MCF 10A (cell line): Measurements from ENCODE around the gene TMEM190. TPM values are rescaled to one million over a fixed set of nuclear protein-coding genes. Genes with fewer than 3 reads are reported as not detected.

Experiments
- BruUV-seq: library from RNA; stranded (reverse); fragments of 400-500 nt; replicated peaks from 2 replicates; lab custom pipeline; 2021; lab: Mats Ljungman, UMichigan
- CTCF ChIA-PET: fragments of 300-600 bp; sonication (Branson Sonifier 250); formaldehyde crosslinking; extraction: SDS; loops from one replicate; lab custom pipeline; 2021; ENCODE audit warnings: antibody characterized with exemption, inconsistent platforms; lab: Yijun Ruan, JAX
- POLR2A ChIA-PET: fragments of 300-600, 350-650 bp; sonication (Branson Sonifier 250); formaldehyde crosslinking; extraction: SDS; loops from one replicate; lab custom pipeline; 2020; ENCODE audit warnings: antibody characterized with exemption, inconsistent platforms; lab: Yijun Ruan, JAX
- DNase-seq: peaks from one replicate; pipeline ENCODE4 v3.0.0-alpha.2; 2018; ENCODE audit not compliant: unreplicated experiment
- H3K27ac Mint-ChIP-seq: one replicate; pipeline ENCODE4 v1.8.0; 2022; ENCODE audit warnings: mild to moderate bottlenecking, low read depth, mixed read lengths; ENCODE audit not compliant: unreplicated experiment
- H3K27me3 Mint-ChIP-seq: one replicate; pipeline ENCODE4 v1.8.0; 2022; ENCODE audit warnings: mixed read lengths; ENCODE audit not compliant: insufficient read depth, unreplicated experiment
- H3K36me3 Mint-ChIP-seq: one replicate; pipeline ENCODE4 v1.8.0; 2022; ENCODE audit warnings: mild to moderate bottlenecking, moderate library complexity, mixed read lengths; ENCODE audit not compliant: insufficient read depth, unreplicated experiment
- H3K4me1 Mint-ChIP-seq: one replicate; pipeline ENCODE4 v1.8.0; 2022; ENCODE audit warnings: mixed read lengths; ENCODE audit not compliant: insufficient read depth, unreplicated experiment
- H3K4me3 Mint-ChIP-seq: one replicate; pipeline ENCODE4 v1.8.0; 2022; ENCODE audit warnings: mild to moderate bottlenecking, moderate library complexity, mixed read lengths; ENCODE audit not compliant: unreplicated experiment
- H3K9me3 Mint-ChIP-seq: one replicate; pipeline ENCODE4 v1.8.0; 2022; ENCODE audit warnings: mixed read lengths; ENCODE audit not compliant: unreplicated experiment
- CTCF ChIP-seq: fragments of 200-600 bp; IDR thresholded peaks from one replicate; pipeline ENCODE4 v1.8.0; 2022; ENCODE audit warnings: antibody characterized with exemption, mild to moderate bottlenecking; ENCODE audit not compliant: unreplicated experiment
- intact Hi-C: fragments of 100-400 bp; cut with micrococcal nuclease; formaldehyde crosslinking; loops from 2 replicates; pipeline ENCODE4 v1.14.1; 2022
- total RNA-seq: library from RNA; stranded (reverse); gene quantifications from 2 replicates; pipeline ENCODE4 v1.2.3, GENCODE V29; 2022

TMEM190 gene
- total RNA-seq, 1 experiment from 2014 or later, result 0.58 TPM

- no TSS peak for BruUV-seq
- Mint-ChIP-seq H3K4me1 (peaks cover 40% of the 10 kb centered on the region), H3K27me3 (no peaks in the 10 kb centered on the region), H3K27ac (peak overlapping the region; percentile 93), H3K9me3 (no peaks in the 10 kb centered on the region), H3K36me3 (peaks cover 69% of the 10 kb centered on the region), H3K4me3 (peak overlapping the region; percentile 89)
- ChIA-PET CTCF (interaction anchor here (0.6 to 2.2 kb wide), 7 partner anchors 9 to 101 kb away, joined by 3 to 13 read pairs (median 4); no protein-coding TSS in a partner anchor), POLR2A (interaction anchor here (0.7 to 7.2 kb wide), 9 partner anchors 13 to 94 kb away, joined by 3 to 98 read pairs (median 4); partner anchors contain the start of genes KMT5C and UBE2S)
- intact Hi-C loops, result no loop called here
- DNase-seq, result no peak
- no peak for TF ChIP-seq CTCF
Measured at GRCh38 chr19:55386493-55386971, 9.9 kb downstream of the TMEM190 start.

DNA sequence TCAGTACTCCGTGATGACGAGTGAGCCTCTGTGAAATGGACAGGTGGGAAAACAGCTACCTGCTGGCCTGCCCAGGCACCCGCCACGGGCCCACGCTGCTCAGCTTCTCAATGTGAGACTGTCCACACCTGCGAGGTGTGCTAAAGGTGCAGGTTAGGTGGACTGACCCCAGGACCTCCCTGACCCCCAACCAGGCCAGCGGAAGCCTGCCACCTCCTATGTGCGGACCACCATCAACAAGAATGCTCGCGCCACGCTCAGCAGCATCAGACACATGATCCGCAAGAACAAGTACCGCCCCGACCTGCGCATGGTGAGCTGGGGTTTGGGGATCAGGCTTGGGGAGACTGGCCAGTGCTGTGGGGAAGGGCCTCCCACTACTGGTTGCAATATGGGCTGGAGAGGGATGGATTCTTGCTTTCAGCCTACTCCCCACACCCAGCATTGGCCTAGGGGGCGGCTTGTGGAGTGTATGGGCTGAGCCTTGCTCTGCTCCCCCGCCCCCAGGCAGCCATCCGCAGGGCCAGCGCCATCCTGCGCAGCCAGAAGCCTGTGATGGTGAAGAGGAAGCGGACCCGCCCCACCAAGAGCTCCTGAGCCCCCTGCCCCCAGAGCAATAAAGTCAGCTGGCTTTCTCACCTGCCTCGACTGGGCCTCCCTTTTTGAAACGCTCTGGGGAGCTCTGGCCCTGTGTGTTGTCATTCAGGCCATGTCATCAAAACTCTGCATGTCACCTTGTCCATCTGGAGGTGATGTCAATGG lies 11.3 kb downstream of the TMEM190 start:
- no peak for TF ChIP-seq CTCF
- DNase-seq, result no peak
- H3K36me3 Mint-ChIP-seq, result peaks cover 77% of the 10 kb centered on the region
- BruUV-seq, result no TSS peak
- H3K27me3 Mint-ChIP-seq, result no peaks in the 10 kb centered on the region
- intact Hi-C loops, result no loop called here
- no peaks in the 10 kb centered on the region for H3K9me3 Mint-ChIP-seq
- H3K4me3 Mint-ChIP-seq, result peak overlapping the region; percentile 89
- CTCF ChIA-PET, result interaction anchor here (0.6 to 2.2 kb wide), 13 partner anchors 10 to 244 kb away, joined by 3 to 13 read pairs (median 4); no protein-coding TSS in a partner anchor
- H3K4me1 Mint-ChIP-seq, result peaks cover 26% of the 10 kb centered on the region
- POLR2A ChIA-PET, result interaction anchor here (0.6 to 7.2 kb wide), 10 partner anchors 12 to 255 kb away, joined by 3 to 98 read pairs (median 4); partner anchors contain the start of genes ISOC2, KMT5C and UBE2S
- peak overlapping the region; percentile 93 for H3K27ac Mint-ChIP-seq

DNA sequence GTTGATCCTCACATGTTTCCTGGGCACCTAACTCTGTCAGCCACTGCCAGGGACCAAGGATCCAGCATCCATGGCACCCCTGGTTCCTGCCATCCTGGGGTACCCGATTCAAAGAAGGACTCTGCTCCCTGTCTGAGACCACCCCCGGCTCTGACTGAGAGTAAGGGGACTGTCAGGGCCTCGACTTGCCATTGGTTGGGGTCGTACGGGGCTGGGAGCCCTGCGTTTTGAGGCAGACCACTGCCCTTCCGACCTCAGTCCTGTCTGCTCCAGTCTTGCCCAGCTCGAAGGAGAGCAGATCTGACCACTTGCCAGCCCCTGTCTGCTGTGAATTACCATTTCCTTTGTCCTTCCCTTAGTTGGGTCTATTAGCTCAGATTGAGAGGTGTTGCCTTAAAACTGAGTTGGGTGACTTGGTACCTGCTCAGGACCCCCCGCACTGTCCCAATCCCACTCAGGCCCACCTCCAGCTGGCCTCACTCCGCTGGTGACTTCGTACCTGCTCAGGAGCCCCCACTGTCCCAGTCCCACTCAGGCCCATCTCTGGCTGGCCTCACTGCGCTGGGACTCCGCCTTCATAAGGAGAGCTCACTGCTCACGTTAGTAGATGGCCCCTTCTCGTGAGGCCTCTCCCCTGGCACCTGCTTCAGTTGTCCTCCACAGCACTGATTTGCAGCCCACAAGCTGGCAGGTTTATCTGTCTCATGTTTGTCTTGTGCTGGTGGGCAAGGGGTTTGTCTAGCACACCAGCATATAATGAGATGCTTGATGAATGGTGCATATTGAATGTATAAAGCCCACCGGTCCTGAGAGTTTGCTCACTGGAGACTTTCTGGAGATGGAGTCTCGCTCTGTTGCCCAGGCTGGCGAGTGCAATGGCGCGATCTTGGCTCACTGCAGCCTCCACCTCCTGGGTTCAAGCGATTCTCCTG lies 13.0 kb downstream of the TMEM190 start:
- no peaks in the 10 kb centered on the region for H3K27me3 Mint-ChIP-seq
- no peak for TF ChIP-seq CTCF
- no peaks in the 10 kb centered on the region for H3K9me3 Mint-ChIP-seq
- H3K27ac Mint-ChIP-seq, result no peak overlapping the region
- no peak for DNase-seq
- no TSS peak for BruUV-seq
- no peak overlapping the region for H3K4me3 Mint-ChIP-seq
- intact Hi-C loops, result no loop called here
- ChIA-PET CTCF (interaction anchor here (0.6 to 3.2 kb wide), 9 partner anchors 29 to 169 kb away, joined by 3 to 21 read pairs (median 3); partner anchors contain the start of gene KMT5C), POLR2A (interaction anchor here (0.6 to 7.2 kb wide), 5 partner anchors 18 to 702 kb away, joined by 3 to 57 read pairs (median 4); partner anchors contain the start of genes PPP6R1 and UBE2S)
- H3K4me1 Mint-ChIP-seq, result peaks cover 21% of the 10 kb centered on the region
- peaks cover 77% of the 10 kb centered on the region for H3K36me3 Mint-ChIP-seq
